ENCODE data around the gene KDELR3. TPM values are rescaled to one million over a fixed set of nuclear protein-coding genes. Genes with fewer than 3 reads are reported as not detected.

KDELR3 gene
- polyA plus RNA-seq, 1 donor (not counting 4 experiments of a cell fraction or from before 2014, with no cell fraction given): 10.1 TPM

DNA sequence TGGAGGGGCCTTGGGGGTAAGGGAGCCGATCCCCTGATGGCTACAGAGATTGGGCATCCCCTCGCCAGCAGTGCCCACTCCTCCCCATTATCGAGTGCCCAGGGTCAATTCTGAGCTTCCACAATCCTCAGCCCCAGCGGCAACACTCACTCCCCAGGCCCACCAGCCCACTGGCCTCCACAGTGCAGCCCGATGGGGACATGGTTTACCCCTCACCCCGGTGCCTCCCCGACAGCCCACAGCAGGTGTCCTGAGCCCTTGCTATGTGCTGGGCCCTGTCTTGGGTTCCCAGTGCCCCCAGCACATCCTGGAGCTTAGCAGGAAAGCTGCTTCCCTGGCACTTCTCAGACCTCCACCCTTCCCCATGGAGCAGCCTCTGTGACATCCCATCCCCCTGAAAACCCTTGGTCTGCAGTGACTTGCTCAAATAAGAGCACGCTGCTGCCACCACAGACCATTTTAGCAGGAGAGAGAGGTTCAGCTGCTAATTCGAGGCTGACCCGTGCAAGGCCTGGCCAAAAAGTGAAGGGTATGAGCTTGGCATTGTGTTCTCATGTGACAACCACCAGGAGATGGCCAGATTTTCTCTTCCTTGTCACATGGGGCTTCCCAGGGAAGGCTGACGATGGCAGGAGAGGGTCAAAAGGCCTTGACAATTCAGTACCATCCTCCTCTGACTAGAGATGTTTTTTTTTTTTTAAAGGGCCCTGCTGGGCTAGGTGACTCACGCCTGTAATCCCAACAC is 36.5 kb upstream of the KDELR3 start:
- H3K27ac ChIP-seq (ENCODE audit: control insufficient read depth, insufficient read depth, low read length): no peak overlapping the region
- H3K79me2 ChIP-seq (ENCODE audit: control insufficient read depth, insufficient read depth, low read length): no peaks in the 10 kb centered on the region
- peaks cover 16% of the 10 kb centered on the region for H3K27me3 ChIP-seq (ENCODE audit: control insufficient read depth, extremely low read depth, insufficient read depth, low read length)
- no peaks in the 10 kb centered on the region for H3K9me3 ChIP-seq (ENCODE audit: control insufficient read depth, low read depth, low read length)
- H3K9me1 ChIP-seq (ENCODE audit: control insufficient read depth, extremely low read depth, insufficient read depth, low read length): no peaks in the 10 kb centered on the region
- H2AFZ ChIP-seq (ENCODE audit: control insufficient read depth, low read length): no peak overlapping the region
- FAIRE-seq: no peak
- no peak for TF ChIP-seq EZH2 (IDR thresholded peaks at IDR 0.05; ENCODE audit: low read length)
- TF ChIP-seq, protein P1, sequence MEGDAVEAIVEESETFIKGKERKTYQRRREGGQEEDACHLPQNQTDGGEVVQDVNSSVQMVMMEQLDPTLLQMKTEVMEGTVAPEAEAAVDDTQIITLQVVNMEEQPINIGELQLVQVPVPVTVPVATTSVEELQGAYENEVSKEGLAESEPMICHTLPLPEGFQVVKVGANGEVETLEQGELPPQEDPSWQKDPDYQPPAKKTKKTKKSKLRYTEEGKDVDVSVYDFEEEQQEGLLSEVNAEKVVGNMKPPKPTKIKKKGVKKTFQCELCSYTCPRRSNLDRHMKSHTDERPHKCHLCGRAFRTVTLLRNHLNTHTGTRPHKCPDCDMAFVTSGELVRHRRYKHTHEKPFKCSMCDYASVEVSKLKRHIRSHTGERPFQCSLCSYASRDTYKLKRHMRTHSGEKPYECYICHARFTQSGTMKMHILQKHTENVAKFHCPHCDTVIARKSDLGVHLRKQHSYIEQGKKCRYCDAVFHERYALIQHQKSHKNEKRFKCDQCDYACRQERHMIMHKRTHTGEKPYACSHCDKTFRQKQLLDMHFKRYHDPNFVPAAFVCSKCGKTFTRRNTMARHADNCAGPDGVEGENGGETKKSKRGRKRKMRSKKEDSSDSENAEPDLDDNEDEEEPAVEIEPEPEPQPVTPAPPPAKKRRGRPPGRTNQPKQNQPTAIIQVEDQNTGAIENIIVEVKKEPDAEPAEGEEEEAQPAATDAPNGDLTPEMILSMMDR (optimal IDR thresholded peaks at IDR 0.05 in 1 of 3, IDR thresholded peaks at IDR 0.05 in 1 of 3, conservative IDR thresholded peaks at IDR 0.05 in 1 of 3; ENCODE audit: extremely low read depth in 1 of 3, insufficient read depth in 2 of 3, low read length in 3 of 3): no peak
- H3K9ac ChIP-seq (ENCODE audit: control insufficient read depth, extremely low read depth, insufficient read depth, low read length): no peak overlapping the region
- no peaks in the 10 kb centered on the region for H3K4me1 ChIP-seq (ENCODE audit: control insufficient read depth, extremely low read depth, insufficient read depth, low read length)
- DNase-seq (ENCODE audit: low read depth, low spot score): no peak
- dilution Hi-C loops (cut with MboI; ENCODE audit: extremely low pct_ligation_motif_present, low sequenced_read_pairs): no loop called here
- H3K4me2 ChIP-seq (ENCODE audit: control insufficient read depth, extremely low read depth, insufficient read depth, low read depth, low read length): no peak overlapping the region
- no peaks in the 10 kb centered on the region for H4K20me1 ChIP-seq (ENCODE audit: control insufficient read depth, extremely low read depth, insufficient read depth, low read length)
- no peak overlapping the region for H3K4me3 ChIP-seq (ENCODE audit: control insufficient read depth in 2 of 3, extremely low read depth in 1 of 3, insufficient read depth in 2 of 3, low read depth in 1 of 3, low read length in 3 of 3)
- H3K36me3 ChIP-seq (ENCODE audit: control insufficient read depth in 2 of 2, extremely low read depth in 1 of 2, insufficient read depth in 2 of 2, low read length in 2 of 2): no peaks in the 10 kb centered on the region

DNA sequence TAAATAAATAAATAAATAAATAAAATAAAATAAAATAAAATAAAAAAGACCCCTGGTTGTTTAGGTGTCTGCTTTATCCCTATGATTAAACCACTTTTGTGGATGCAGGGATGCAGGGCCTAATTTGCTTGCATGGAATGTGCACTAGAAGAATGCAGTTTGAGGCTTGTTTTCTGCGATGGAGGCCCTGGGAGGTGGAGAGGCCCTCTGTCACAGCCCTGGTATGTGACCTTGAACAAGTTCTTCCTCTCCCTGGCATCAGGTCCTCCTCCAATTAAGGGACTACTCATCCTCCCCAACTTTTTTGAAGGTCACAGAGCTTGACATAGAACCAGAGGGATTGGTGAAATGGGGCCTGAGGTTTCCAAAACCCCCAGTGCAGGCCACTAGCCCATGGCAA is 35.6 kb upstream of the KDELR3 start:
- TF ChIP-seq, protein P1 (optimal IDR thresholded peaks at IDR 0.05 in 1 of 3, IDR thresholded peaks at IDR 0.05 in 1 of 3, conservative IDR thresholded peaks at IDR 0.05 in 1 of 3; ENCODE audit: extremely low read depth in 1 of 3, insufficient read depth in 2 of 3, low read length in 3 of 3): no peak
- no peak for TF ChIP-seq EZH2 (IDR thresholded peaks at IDR 0.05; ENCODE audit: low read length)
- dilution Hi-C loops (cut with MboI; ENCODE audit: extremely low pct_ligation_motif_present, low sequenced_read_pairs): no loop called here
- Histone ChIP-seq H4K20me1 (ENCODE audit: control insufficient read depth, extremely low read depth, insufficient read depth, low read length) (no peaks in the 10 kb centered on the region), H3K27ac (ENCODE audit: control insufficient read depth, insufficient read depth, low read length) (no peak overlapping the region), H3K27me3 (ENCODE audit: control insufficient read depth, extremely low read depth, insufficient read depth, low read length) (peaks cover 16% of the 10 kb centered on the region), H3K9ac (ENCODE audit: control insufficient read depth, extremely low read depth, insufficient read depth, low read length) (no peak overlapping the region), H2AFZ (ENCODE audit: control insufficient read depth, low read length) (no peak overlapping the region), H3K4me1 (ENCODE audit: control insufficient read depth, extremely low read depth, insufficient read depth, low read length) (no peaks in the 10 kb centered on the region), H3K4me2 (ENCODE audit: control insufficient read depth, extremely low read depth, insufficient read depth, low read depth, low read length) (no peak overlapping the region), H3K9me1 (ENCODE audit: control insufficient read depth, extremely low read depth, insufficient read depth, low read length) (no peaks in the 10 kb centered on the region), H3K36me3 (ENCODE audit: control insufficient read depth in 2 of 2, extremely low read depth in 1 of 2, insufficient read depth in 2 of 2, low read length in 2 of 2) (no peaks in the 10 kb centered on the region), H3K9me3 (ENCODE audit: control insufficient read depth, low read depth, low read length) (no peaks in the 10 kb centered on the region), H3K79me2 (ENCODE audit: control insufficient read depth, insufficient read depth, low read length) (no peaks in the 10 kb centered on the region), H3K4me3 (ENCODE audit: control insufficient read depth in 2 of 3, extremely low read depth in 1 of 3, insufficient read depth in 2 of 3, low read depth in 1 of 3, low read length in 3 of 3) (no peak overlapping the region)
- DNase-seq (ENCODE audit: low read depth, low spot score) (no peak), FAIRE-seq (no peak)

Data from keratinocyte (primary cell).